Neural cell (in vitro differentiated cells): ENCODE results near the gene ALDH1A3. TPM values are rescaled to one million over a fixed set of nuclear protein-coding genes. Genes with fewer than 3 reads are reported as not detected.

Source experiments
- H2AFZ ChIP-seq: fragments of 200-600, 300-800 bp; sonication (generic), shearing (Covaris generic); 2 replicates; pipeline ENCODE4 v1.6.0; 2014; ENCODE audit warnings: low read depth, mild to moderate bottlenecking, antibody characterized with exemption, low read length, moderate library complexity
- H3F3A ChIP-seq: fragments of 200-600 bp; shearing (Covaris generic); 2 replicates; pipeline ENCODE4 v1.6.1; 2016; ENCODE audit warnings: mild to moderate bottlenecking, moderate library complexity, mixed read lengths, antibody characterized with exemption, low read length; ENCODE audit not compliant: insufficient read depth, poor library complexity, severe bottlenecking
- H3K27ac ChIP-seq: fragments of 200-600, 300-800 bp; sonication (generic), shearing (Covaris generic); 2 replicates; pipeline ENCODE4 v1.5.1; 2014; ENCODE audit warnings: mild to moderate bottlenecking, low read length, moderate library complexity
- H3K27me3 ChIP-seq: fragments of 300-800, 200-600 bp; sonication (generic), shearing (Covaris generic); 2 replicates; pipeline ENCODE4 v1.6.0; 2014; ENCODE audit warnings: mild to moderate bottlenecking, low read depth, low read length, moderate library complexity; ENCODE audit not compliant: insufficient read depth
- H3K36me3 ChIP-seq: fragments of 300-800, 200-600 bp; sonication (generic), shearing (Covaris generic); 2 replicates; pipeline ENCODE4 v1.5.1; 2014; ENCODE audit warnings: mild to moderate bottlenecking, antibody characterized with exemption, low read length, moderate library complexity; ENCODE audit not compliant: insufficient read depth
- H3K4me2 ChIP-seq: fragments of 300-800, 200-600 bp; sonication (generic), shearing (Covaris generic); 2 replicates; pipeline ENCODE4 v1.6.0; 2014; ENCODE audit warnings: mild to moderate bottlenecking, low read length
- H3K4me3 ChIP-seq: fragments of 300-800, 200-600 bp; sonication (generic), shearing (Covaris generic); 2 replicates; pipeline ENCODE4 v1.5.1; 2014; ENCODE audit warnings: mild to moderate bottlenecking, low read length, moderate library complexity
- H3K79me2 ChIP-seq: fragments of 200-600 bp; shearing (Covaris generic); replicated peaks from 2 replicates; pipeline ENCODE4 v1.6.0; 2014; ENCODE audit warnings: mild to moderate bottlenecking, low read length, moderate library complexity; ENCODE audit not compliant: insufficient read depth
- H3K9ac ChIP-seq: fragments of 300-800, 200-600 bp; sonication (generic), shearing (Covaris generic); 2 replicates; pipeline ENCODE4 v1.6.1; 2016; ENCODE audit warnings: mild to moderate bottlenecking, low read length, mixed read lengths
- H3K9me2 ChIP-seq: fragments of 200-600 bp; shearing (Covaris generic); 2 replicates; pipeline ENCODE4 v1.6.1; 2016; ENCODE audit warnings: mild to moderate bottlenecking, low read length, mixed read lengths; ENCODE audit not compliant: insufficient read depth
- H3K9me3 ChIP-seq: fragments of 200-600, 300-800 bp; sonication (generic), shearing (Covaris generic); 2 replicates; pipeline ENCODE4 v1.6.1; 2016; ENCODE audit warnings: mild to moderate bottlenecking, mixed run types, low read length, moderate library complexity, mixed read lengths
- H4K20me1 ChIP-seq: fragments of 200-600 bp; shearing (Covaris generic); 2 replicates; pipeline ENCODE4 v1.6.1; 2016; ENCODE audit warnings: mild to moderate bottlenecking, mixed run types; ENCODE audit not compliant: insufficient read depth
- EP300 ChIP-seq: fragments of 450-650 bp; conservative IDR thresholded peaks from 2 replicates; pipeline ENCODE4 v1.6.1; 2014; ENCODE audit warnings: antibody characterized with exemption, mild to moderate bottlenecking, moderate library complexity; ENCODE audit not compliant: poor library complexity, severe bottlenecking
- EZH2 ChIP-seq: fragments of 200-600, 300-800 bp; shearing (Covaris generic), sonication (generic); IDR thresholded peaks from 2 replicates; pipeline ENCODE4 v1.6.1; 2014; ENCODE audit warnings: antibody characterized with exemption, low read length, borderline replicate concordance, mild to moderate bottlenecking; ENCODE audit not compliant: insufficient read depth, poor library complexity, severe bottlenecking
- MXI1 ChIP-seq: fragments of 450-650 bp; conservative IDR thresholded peaks from 2 replicates; pipeline ENCODE4 v1.6.1; 2014; ENCODE audit warnings: antibody characterized with exemption, mild to moderate bottlenecking; ENCODE audit not compliant: poor library complexity, severe bottlenecking
- POLR2AphosphoS5 ChIP-seq: IDR thresholded peaks from 2 replicates; pipeline ENCODE4 v1.6.1; 2012
- RAD21 ChIP-seq: fragments of 450-650 bp; conservative IDR thresholded peaks from 2 replicates; pipeline ENCODE4 v1.6.1; 2014; ENCODE audit warnings: antibody characterized with exemption, mild to moderate bottlenecking, moderate library complexity
- SMC3 ChIP-seq: fragments of 450-650 bp; conservative IDR thresholded peaks from 2 replicates; pipeline ENCODE4 v1.6.1; 2014; ENCODE audit warnings: antibody characterized with exemption, mild to moderate bottlenecking, moderate library complexity; ENCODE audit not compliant: poor library complexity
- TAF1 ChIP-seq: IDR thresholded peaks from 2 replicates; pipeline ENCODE4 v1.6.1; 2012; ENCODE audit warnings: low read depth
- polyA plus RNA-seq: library from polyadenylated mRNA; depleted of rRNA; stranded (reverse); fragments of >200 nt; gene quantifications from 2 replicates; pipeline ENCODE4 v1.2.3, GENCODE V29; 2014
- TF ChIP-seq, protein P1 (sequence below): IDR thresholded peaks from 2 replicates; pipeline ENCODE4 v1.6.1; 2012; ENCODE audit warnings: borderline replicate concordance
- TF ChIP-seq, protein P2 (sequence below): fragments of 450-650 bp; IDR thresholded peaks from 2 replicates; pipeline ENCODE4 v1.5.1; 2014; ENCODE audit warnings: antibody characterized with exemption, mild to moderate bottlenecking, moderate library complexity; ENCODE audit not compliant: poor library complexity, severe bottlenecking

The ALDH1A3 gene
- polyA plus RNA-seq, 1 donor from 2014 or later = 0.06 TPM

DNA sequence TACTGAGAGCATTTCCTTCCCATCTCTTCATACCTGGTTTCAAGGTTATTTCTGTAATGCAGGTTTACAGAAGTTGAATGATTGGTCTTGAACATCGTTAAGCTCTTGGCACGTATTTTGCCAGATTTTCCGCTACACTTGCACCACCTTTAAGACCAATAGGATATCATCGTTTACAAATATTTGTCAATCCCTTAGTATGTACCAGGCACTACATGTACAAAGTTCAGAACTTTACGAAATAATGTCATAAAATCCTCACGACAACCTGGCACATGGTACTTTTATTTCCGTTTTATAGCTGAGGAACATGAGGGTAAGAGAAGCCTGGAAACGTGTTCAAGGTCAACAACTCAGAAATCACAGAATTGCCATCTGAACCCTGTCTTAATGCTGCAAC lies 45.8 kb downstream of the ALDH1A3 start:
- Histone ChIP-seq H2AFZ (no peak overlapping the region), H3K4me2 (no peak overlapping the region), H3K9me2 (no peaks in the 10 kb centered on the region), H3F3A (no peaks in the 10 kb centered on the region), H3K27me3 (peaks cover 49% of the 10 kb centered on the region), H3K36me3 (no peaks in the 10 kb centered on the region), H3K4me3 (no peak overlapping the region), H3K27ac (no peak overlapping the region), H3K9me3 (no peaks in the 10 kb centered on the region), H3K79me2 (no peaks in the 10 kb centered on the region), H4K20me1 (no peaks in the 10 kb centered on the region), H3K9ac (no peak overlapping the region)
- TF ChIP-seq SMC3 (no peak), TAF1 (no peak), EZH2 (no peak), EP300 (no peak), POLR2AphosphoS5 (no peak), RAD21 (no peak), MXI1 (no peak)
- TF ChIP-seq, protein P1, sequence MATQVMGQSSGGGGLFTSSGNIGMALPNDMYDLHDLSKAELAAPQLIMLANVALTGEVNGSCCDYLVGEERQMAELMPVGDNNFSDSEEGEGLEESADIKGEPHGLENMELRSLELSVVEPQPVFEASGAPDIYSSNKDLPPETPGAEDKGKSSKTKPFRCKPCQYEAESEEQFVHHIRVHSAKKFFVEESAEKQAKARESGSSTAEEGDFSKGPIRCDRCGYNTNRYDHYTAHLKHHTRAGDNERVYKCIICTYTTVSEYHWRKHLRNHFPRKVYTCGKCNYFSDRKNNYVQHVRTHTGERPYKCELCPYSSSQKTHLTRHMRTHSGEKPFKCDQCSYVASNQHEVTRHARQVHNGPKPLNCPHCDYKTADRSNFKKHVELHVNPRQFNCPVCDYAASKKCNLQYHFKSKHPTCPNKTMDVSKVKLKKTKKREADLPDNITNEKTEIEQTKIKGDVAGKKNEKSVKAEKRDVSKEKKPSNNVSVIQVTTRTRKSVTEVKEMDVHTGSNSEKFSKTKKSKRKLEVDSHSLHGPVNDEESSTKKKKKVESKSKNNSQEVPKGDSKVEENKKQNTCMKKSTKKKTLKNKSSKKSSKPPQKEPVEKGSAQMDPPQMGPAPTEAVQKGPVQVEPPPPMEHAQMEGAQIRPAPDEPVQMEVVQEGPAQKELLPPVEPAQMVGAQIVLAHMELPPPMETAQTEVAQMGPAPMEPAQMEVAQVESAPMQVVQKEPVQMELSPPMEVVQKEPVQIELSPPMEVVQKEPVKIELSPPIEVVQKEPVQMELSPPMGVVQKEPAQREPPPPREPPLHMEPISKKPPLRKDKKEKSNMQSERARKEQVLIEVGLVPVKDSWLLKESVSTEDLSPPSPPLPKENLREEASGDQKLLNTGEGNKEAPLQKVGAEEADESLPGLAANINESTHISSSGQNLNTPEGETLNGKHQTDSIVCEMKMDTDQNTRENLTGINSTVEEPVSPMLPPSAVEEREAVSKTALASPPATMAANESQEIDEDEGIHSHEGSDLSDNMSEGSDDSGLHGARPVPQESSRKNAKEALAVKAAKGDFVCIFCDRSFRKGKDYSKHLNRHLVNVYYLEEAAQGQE = no peak
- TF ChIP-seq, protein P2, sequence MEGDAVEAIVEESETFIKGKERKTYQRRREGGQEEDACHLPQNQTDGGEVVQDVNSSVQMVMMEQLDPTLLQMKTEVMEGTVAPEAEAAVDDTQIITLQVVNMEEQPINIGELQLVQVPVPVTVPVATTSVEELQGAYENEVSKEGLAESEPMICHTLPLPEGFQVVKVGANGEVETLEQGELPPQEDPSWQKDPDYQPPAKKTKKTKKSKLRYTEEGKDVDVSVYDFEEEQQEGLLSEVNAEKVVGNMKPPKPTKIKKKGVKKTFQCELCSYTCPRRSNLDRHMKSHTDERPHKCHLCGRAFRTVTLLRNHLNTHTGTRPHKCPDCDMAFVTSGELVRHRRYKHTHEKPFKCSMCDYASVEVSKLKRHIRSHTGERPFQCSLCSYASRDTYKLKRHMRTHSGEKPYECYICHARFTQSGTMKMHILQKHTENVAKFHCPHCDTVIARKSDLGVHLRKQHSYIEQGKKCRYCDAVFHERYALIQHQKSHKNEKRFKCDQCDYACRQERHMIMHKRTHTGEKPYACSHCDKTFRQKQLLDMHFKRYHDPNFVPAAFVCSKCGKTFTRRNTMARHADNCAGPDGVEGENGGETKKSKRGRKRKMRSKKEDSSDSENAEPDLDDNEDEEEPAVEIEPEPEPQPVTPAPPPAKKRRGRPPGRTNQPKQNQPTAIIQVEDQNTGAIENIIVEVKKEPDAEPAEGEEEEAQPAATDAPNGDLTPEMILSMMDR = no peak

DNA sequence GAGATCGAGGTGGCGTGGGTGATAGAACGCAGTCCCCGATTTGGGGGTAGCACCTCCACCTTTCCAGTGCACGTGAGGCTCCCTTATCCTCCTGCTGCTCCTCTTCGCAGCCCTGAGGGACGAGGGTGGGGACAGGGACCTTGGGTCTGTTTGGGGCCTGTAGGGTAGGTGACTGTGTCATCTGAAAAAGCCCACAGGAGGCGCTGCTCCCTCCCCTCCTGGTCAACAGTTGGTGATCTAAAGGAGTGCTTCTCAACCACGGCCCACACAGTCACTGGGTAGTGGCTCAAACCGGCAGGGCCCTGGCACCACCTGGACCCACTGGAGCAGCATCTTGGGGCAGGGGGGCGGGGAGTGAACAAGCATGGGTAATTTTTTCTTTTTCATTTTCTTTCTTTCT lies 46.6 kb downstream of the ALDH1A3 start:
- Histone ChIP-seq H3K9me3 (no peaks in the 10 kb centered on the region), H3K36me3 (no peaks in the 10 kb centered on the region), H3K79me2 (no peaks in the 10 kb centered on the region), H4K20me1 (no peaks in the 10 kb centered on the region), H3K9ac (no peak overlapping the region), H3K27ac (no peak overlapping the region), H3K4me3 (no peak overlapping the region), H3F3A (no peaks in the 10 kb centered on the region), H3K4me2 (no peak overlapping the region), H3K9me2 (no peaks in the 10 kb centered on the region), H3K27me3 (peaks cover 41% of the 10 kb centered on the region), H2AFZ (no peak overlapping the region)
- TF ChIP-seq POLR2AphosphoS5 = no peak
